OCI-LY1 (cell line): ENCODE measurements around the gene ATAT1.

Experiments used
- CTCF ChIP-seq: fragments of 200-600 bp; sonication (generic), shearing (Covaris generic); IDR thresholded peaks from 2 replicates; pipeline ENCODE4 v1.5.1; 2017; ENCODE audit warnings: mild to moderate bottlenecking, antibody characterized with exemption, low read length, moderate library complexity, mixed read lengths
- EZH2 ChIP-seq: fragments of 200-600 bp; sonication (generic), shearing (Covaris generic); IDR thresholded peaks from 2 replicates; pipeline ENCODE4 v1.8.0; 2017; ENCODE audit warnings: borderline replicate concordance, mixed run types, mild to moderate bottlenecking, antibody characterized with exemption, low read length, moderate library complexity, mixed read lengths

GRCh38 chr6:30654798-30655742, 28.4 kb downstream of the ATAT1 start:
- no peak for TF ChIP-seq CTCF
- no peak for TF ChIP-seq EZH2
